GM19351 (cell line): Measurements from ENCODE around the gene IFT88.
"Not testable (repeated sequence)": the region's sequence is repeated elsewhere in the genome, so short reads cannot be mapped to it uniquely, and the experiment has no call there.

Source experiments
- ATAC-seq: cut with Tn5 transposase; IDR thresholded peaks from one replicate; pipeline ENCODE4 v1.9.1; 2021; ENCODE audit warnings: mild to moderate bottlenecking, moderate library complexity; ENCODE audit not compliant: unreplicated experiment

IFT88 gene

DNA sequence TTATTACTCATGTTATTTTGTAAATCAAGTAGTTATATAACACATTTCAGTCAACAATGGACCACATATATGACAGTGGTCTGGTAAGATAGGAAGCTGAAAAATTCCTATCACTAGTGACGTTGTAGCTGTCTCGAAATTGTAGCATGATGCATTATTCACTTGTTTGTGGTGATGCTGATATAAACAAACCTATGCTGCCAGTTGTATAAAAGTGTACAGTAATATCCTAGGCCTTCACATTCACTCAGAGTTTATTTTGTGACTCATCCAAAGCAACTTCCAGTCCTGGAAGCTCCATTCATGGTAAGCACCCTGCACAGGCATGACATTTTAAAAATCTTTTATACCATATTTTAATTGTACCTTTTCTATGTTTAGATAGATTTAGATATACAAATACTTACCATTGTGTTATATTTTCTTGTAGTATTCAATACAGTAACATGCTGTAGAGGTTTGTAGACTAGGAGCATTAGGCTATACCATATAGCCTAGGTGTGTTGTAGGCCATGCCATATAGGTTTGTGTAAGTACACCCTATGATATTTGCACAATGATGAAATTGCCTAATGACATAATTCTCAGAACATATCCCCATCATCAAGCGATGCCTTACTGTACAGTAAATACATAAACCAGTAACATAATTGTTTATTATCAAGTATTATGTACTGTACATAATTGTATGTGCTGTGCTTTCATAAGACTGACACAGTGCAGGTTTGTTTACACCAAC lies 49.3 kb downstream of the IFT88 start:
- no peak for ATAC-seq

DNA sequence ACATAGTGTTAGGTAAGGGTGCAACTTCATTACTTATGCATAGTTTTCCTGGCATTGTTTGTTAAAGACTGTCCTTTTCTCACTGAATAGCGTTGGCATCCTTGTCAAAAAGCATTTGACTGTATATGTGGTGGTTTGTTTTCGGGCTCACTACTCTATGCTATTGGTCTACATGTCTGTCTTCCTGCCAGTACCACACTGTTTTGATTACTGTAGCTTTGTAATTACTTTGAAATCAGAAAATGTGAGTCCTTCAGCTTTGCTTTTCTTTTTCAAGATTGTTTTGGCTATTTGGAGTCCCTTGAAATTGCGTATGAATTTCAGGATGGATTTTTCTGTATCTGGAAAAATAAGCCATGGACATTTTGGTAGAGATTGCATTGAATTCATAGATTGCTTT lies 56.0 kb downstream of the IFT88 start:
- ATAC-seq: no peak

DNA sequence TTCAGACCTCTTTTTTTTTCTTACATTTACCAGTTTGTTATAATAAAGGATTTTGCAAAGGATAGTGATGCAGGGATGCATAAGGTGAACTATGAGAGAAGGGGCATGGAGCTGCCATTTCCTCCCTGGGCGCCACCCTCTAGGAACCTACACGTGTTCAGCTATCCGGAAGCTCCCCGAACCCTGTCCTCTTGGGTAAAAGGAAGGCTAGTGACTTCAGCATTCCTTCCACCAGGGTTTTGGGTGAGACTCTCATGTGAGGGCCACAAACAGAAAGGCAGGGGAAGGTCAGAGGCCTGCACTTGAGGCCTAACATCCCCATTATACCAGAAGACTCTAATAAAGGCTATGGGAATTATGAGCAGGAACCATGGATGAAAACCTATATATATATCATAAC lies 57.3 kb downstream of the IFT88 start:
- no peak for ATAC-seq

DNA sequence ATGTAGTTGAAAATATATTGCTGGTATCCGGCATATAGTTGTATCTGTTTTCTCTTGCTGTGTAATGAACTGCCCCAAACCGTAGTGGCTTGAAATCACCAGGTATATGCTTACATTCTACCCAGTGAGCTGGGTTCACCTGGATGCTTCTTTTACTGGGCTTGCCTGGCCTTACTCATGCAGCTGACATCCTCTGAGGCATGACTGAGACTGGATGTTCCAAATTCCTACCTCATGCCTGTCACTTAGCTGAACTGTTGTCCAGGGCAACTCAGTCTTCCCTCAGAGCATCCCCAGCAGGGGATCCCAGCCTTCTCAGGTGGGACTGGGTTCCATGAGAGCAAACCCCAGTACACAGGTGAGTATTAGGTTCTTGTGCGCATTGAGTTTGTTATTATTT lies 66.8 kb downstream of the IFT88 start:
- no peak for ATAC-seq

DNA sequence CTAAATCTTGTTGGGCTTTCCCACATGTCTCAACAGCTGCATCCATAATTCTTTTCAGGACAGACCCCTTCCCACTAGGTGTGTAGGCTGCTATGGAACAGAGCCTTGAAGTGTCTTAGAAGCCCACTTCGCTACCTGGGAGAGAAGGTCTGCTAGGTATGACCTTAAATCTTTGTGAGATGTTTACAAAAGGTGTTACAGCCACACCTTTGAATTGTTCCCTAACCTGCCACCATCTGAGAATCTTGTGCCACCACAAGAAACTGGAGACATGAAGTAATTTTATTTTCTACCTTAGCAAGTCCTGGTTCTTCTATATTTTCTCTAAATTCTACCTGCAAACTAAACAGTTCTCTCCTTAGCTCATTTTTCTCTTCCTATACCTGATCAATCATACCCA lies 69.1 kb downstream of the IFT88 start:
- no peak for ATAC-seq

DNA sequence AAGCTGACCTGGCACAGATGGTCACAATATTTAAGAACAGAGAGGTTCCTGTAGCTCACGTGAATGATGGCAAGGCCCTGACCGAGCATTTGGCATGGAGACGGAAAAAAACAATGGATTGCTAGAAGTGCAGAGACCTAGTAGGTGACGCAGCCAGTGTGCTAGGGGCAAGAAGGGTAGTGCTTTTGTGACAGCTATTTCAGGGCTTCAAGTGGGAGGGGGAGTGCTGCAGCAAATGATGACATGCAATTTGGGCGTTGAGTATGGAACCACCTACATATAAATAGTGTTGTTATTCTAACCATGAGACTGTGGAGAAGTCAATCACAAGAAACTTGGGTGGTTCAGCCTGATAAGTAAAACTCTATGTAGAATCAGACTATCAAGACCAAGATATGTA lies 70.9 kb downstream of the IFT88 start:
- ATAC-seq: no peak

DNA sequence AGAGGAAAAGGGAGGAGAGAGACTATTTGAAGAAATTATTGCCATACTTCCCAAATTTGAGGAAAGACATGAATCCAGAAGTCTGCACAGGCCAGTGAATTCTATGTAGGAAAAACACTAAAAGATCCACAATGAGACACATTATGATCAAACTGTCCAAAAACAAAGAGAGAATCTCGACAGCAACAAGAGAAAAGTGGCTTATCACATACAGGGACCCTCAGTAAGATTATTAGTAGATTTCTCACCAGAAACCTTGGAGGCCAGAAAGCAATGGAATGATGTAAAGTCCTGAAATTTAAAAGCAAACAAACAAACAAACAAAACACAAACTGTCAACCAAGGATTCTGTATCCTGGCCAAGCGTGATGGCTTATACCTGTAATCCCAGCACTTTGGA lies 80.8 kb downstream of the IFT88 start:
- ATAC-seq: no peak

DNA sequence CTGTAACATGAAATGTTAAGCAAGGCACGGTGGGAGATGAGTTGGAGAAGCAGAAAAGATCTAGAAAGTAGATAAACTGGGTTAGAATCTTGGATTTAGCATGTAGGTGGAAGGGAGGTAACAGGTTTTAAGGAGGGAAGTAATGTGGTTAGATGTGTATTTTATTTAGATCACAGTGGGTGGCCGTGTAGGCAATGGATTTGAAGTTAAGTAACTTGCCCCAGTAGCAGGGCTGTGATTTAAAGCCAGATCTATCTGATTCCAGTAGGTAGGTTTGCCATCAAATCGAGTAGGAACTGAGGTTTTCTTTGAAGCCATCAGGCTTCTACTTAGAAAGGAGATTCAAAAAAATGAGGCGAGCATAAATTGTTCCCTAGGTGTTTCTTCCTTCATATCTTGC lies 86.0 kb downstream of the IFT88 start:
- ATAC-seq: no peak

DNA sequence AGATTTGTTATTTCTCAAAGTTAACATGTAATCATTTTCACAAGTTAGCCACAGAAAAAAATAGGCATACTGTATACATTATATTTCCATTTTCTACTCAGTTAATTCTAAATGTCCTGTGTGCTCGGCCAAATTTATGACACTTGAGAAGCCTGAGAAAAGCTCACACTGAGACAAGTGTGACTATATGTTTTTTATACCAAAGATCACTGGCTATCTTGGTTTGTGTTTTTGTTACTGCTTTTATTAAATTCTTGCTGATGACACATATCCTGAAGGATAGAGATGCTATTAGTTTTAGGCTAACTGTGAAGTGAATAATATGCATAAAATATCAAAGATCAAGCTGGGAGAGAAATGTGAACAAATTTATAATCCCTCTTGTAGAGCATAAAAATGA lies 87.2 kb downstream of the IFT88 start:
- ATAC-seq: no peak

DNA sequence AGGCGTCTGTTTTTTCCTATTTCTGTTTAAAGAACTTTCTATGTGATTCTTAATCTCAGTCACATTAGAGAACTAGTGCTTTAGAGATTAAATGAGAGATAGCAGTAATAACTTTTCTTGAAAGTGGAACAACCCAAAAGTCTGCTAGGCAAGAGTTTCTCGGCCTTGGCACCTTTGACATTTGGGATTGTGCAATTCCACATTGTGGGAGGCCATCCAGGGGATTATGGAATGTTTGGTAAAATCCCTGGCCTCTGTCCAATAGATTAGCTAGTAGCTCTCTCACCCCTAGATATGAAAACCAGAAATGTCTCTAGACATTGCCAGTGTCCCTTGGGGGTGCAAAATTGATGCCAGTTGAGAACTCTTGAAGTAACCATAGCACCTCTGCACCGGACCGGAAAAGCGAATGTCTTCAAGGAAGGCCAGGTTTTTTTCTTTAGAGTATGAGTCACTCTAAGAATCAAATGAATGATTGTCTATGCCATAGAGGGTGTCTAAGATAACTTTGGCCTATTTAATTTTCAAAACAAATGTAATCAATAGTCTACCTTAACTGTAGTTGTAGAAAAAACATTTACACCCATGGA lies 91.6 kb downstream of the IFT88 start:
- no peak for ATAC-seq

DNA sequence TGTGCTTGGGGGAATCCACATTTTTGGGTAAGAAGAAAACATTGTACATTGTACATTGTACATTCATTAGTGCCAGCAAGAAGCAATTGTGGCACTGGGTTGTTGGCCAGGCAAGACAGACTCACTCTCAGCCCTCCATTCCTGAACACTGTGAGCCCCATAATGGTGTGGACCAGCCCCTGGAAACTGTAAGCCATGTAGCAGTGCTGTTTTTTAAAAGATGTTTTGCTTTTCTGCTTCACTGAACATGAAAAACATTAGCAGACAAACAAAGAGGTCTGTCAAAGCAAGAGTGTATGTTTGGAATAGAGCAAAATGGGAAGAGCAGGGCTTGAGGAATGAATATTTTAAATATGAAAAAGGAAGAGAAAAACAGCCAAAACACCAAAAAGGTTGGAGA lies 97.4 kb downstream of the IFT88 start:
- ATAC-seq: no peak

DNA sequence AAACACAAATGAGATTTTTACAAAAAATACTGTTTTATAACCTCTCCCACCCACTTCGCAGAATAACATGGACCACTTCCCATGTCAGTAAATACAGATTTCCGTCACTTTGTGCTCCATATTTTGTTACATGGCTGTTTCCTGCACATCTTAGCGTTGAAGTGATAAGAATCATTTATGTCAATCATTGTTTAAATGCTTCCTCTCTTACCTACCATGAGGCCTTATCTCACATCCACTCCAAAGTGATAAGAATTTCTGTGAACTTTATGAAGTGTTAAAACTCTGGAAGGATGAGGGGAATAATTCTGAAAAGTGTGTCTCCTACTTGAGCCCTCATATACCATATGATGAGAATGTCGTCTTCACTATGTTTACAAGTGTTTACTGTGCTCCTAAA lies 100.0 kb downstream of the IFT88 start:
- no peak for ATAC-seq

DNA sequence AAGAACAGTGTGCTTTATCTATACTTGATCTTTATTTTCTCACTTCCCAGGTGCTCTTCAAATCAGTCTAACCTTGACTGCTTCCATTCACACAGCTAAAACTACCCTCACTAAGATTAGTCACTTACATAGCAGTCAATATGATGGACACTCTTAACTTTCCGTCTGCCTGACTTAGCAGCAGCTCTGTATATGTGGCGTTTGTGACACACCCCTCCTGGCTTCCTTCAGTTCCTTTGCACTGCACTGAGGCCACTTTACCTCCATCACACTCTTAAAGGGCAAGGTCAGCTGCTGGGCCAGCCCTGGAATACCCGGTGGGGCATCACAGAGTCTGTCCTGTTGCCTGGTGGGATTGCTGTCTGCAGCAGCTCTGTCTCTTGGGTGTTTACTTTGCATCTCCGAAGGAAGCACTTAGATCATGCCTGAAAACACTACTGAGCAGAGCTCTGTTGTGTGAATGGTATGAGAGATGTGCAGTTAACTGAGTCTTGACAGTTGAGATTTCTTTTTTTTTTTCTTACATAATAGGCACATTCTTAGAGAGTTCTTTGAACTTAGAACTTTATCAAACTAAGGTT lies 101.0 kb downstream of the IFT88 start:
- ATAC-seq: no peak

DNA sequence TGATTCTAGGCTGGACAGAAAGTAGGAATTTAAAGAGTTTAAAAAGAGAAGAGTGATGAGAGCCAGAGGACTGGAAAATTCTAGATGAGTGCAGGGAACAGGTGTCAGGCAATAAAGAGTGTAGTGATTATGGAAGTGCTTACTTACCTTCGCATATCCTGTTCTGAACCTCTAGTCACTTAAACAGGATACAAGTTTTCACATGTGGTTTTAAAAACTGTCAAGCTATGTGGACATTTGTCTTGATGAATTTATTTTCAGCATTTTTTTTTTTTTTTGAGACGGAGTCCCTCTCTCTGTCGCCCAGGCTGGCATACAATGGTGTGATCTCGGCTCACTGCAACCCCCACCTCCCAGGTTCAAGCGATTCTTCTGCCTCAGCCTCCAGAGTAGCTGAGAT lies 102.2 kb downstream of the IFT88 start:
- no peak for ATAC-seq

DNA sequence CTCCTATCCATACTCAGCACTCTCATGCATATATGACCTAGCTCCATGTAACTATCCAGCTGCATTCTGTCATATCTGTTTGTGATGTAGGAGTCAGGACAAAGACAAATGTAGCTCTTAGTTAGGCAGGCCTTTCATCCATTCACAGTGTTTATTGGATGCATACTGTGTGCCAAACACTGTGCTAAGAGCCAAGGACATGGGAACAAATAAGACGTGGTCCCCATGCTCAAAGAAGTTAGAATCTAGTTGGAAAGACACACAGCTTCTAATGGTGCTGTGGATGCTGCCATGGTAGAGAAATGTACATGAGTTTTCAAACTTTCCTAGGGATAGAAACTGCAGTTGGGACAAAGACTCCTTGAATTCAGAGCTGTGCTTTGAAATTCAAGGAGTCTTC lies 104.8 kb downstream of the IFT88 start:
- no peak for ATAC-seq

DNA sequence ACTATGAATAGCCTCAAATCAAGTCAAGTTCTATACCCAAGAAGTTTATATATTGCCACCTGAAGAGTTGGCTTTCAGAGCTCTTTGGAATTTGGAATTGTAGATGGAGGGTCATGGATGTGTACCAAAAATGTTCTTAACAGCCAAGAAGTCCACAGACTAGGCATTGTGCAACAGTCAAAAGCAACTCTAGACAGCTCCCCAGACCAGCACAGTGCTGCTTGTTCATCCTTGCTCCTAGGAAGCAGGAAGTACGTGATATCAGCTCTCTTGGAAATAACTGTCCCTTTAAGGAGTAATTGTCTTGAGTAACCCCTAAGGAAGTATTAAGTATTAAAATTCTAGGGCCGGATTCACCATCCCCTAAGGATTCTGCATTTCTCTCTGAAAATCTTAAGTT lies 105.8 kb downstream of the IFT88 start:
- no peak for ATAC-seq

DNA sequence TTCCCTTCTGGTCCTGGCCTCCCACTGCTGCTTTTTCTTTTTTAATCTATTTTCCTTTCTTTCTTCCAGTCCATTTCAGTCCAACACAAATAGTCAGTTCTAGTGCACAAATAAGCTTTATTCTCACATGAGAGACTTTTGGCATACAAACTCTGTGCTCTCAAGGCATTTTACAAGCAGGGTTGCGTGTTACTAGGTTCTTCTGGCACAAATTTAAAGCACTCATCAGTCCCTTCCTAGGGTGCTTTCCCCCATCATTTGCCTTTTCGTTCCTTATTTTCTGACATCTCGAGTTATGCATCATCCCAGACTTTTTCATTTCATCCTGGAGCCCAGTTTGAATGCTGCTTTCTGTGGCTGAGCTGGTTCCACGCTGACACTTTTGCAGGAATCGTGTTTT lies 106.8 kb downstream of the IFT88 start:
- ATAC-seq: no peak

DNA sequence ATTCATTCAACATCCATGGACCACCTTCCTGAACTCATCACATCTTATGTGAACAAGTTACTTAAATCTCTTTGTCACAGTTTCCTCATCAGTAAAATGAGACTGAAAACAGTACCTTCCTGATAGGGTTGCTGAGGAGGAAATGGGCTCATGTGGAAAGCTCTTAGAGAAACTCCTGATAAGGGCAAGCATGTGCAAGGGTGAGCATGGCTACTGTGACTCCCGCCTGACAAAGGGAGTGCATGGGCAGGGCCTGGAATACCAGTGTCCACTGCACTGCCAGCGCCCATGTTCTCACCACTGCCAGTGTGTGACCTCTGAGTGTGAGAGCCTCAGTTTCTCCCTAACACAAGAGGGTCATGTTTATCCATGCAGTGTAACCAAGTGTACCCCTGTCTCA lies 109.3 kb downstream of the IFT88 start:
- ATAC-seq: no peak

DNA sequence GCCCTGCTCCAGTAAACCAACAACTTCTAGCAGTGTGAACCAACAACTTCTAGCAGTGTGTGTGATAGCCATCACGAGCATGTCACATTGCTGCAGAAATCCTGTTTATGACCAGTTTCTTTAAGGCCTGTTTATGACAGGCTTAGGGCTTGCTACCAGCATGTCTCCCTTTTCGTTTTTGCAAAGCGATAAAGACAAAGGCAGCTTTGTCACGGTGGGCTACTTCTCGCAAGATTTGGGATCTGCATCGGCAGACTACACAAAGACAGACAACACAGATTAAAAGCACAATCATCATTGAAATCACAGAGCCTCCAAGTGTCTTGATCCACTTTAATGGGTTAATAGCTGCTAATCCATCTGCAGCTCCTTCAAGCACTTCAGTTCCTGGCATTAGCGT lies 111.6 kb downstream of the IFT88 start:
- ATAC-seq: not testable (repeated sequence)

DNA sequence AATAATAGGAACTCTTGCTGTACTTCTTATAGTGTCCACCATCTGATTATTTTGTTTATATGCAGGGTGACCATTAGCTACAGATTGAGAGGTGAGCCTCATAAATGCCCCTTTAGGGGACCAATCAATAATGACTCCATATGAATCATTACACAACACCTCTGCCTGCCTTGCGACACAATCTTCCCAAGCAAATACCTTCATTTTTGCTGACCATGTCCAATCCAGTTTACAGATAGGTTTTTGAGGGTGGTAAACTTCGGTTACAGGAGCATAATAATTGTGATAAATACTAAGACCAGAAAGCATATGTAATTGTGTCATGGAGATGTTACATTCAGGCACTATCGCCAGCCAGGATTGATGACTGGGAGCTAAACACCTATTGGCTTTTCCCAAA lies 112.9 kb downstream of the IFT88 start:
- no peak for ATAC-seq

DNA sequence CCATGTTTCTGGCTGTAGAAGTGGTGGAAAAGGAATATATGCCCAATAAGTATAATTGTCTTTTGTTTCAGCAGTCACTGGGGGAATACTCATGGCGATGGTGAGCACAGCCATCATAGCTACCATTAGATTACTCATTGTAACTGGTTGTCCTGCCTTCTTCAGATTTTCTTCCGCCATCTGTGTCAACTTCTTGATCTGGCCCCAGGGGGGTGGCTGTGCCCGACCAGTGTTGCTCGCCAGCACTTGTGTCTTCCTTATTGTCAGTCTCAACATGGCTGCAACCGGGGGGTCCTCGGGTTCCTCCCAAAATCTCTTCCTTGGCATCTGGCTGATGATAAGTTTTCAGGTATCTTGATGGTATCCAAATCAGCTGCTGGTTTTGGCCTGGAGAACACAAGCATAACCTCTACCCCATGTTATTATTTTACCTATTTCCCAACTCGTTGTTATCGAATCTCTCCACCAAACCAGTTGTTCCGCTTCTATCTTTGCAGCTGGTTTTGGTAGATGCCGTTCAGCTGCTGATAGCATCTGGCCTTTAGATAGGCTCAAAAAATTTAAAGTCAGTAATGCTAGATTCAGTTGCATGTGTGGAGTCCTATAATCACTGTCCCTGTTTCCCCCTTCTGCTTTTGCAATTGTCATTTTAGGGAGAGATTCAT lies 113.6 kb downstream of the IFT88 start:
- no peak for ATAC-seq

DNA sequence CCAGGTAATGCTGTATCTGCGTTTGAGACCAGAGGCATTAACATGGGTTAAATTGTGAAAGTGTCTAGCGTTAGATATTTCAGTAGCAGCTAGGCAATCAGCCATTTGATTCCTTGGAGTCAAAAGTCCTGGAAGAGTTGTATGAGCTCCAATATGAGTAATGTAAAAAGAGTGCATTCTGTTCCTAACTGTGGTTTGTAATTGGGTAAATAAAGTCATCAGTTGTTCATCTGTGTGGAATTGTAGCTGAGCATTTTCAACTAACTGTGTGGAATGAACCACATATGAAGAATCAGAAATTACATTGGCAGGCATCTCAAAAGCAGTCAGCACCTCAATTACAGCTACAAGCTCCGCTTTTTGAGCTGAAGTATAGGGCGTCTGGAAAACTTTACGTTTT lies 114.5 kb downstream of the IFT88 start:
- not testable (repeated sequence) for ATAC-seq
